Endothelial cell of umbilical vein (primary cell): ENCODE data around the gene ZNF77.

Experiments
- CTCF ChIP-seq, 2 donors: IDR thresholded peaks; 1 replicate in 1 of 2; 2 replicates in 1 of 2; pipeline ENCODE4 v1.5.1; 2011; ENCODE audit warnings: low read length in 2 of 2, mild to moderate bottlenecking in 2 of 2, moderate library complexity in 2 of 2, control low read depth in 1 of 2, inconsistent platforms in 1 of 2, low read depth in 1 of 2; ENCODE audit not compliant: insufficient read depth in 1 of 2; ENCODE audit errors: extremely low read depth in 1 of 2
- EZH2 ChIP-seq: IDR thresholded peaks from 2 replicates; pipeline ENCODE4 v1.6.1; 2012; ENCODE audit warnings: borderline replicate concordance, low read depth, mild to moderate bottlenecking, moderate library complexity, low read length, inconsistent platforms; ENCODE audit not compliant: severe bottlenecking
- MYC ChIP-seq: IDR thresholded peaks from one replicate; pipeline ENCODE4 v1.6.1; 2011; ENCODE audit warnings: mild to moderate bottlenecking, low read depth, low read length

DNA sequence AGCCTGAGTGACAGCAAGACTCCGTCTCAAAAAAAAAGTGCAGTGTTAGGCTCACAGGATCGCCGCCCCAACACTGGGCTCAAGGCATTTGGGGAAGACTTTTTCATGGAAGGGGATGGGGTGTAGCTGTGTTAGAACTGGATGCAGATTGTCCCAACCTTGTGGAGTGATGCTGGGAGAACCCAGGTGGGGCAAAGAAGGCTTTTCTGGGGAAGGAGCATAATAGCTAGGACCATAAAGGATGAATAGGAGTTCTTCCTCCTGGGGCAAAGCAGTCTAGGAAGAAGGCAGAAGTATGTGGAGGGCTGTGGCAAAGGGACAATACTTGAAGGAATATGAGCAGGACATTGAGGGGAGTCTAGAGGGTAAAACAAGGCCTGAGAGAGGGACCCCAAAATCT, 43.8 kb upstream of the ZNF77 start:
- TF ChIP-seq CTCF (IDR thresholded peaks at IDR 0.05; ENCODE audit: extremely low read depth in 1 of 2, insufficient read depth in 1 of 2, low read depth in 1 of 2, low read length in 2 of 2): no peak
- TF ChIP-seq EZH2: no peak
- no peak for TF ChIP-seq MYC
